K562 (cell line): ENCODE results near the gene LBP. TPM values are rescaled to one million over a fixed set of nuclear protein-coding genes. Genes with fewer than 3 reads are reported as not detected.

Source experiments
- ATAC-seq: fragments of 200-7000 bp; cut with Tn5 transposase; 3 replicates; pipeline ENCODE4 v1.9.1; 2020; ENCODE audit warnings: moderate library complexity
- BruUV-seq: library from RNA; stranded (reverse); fragments of 400-500 nt; replicated peaks from 2 replicates; lab custom pipeline; 2021; lab: Mats Ljungman, UMichigan
- CTCF ChIA-PET: fragments of 300-600 bp; formaldehyde crosslinking; extraction: SDS; loops from one replicate; lab custom pipeline; 2021; ENCODE audit warnings: low intra/inter-chr PET ratio; lab: Yijun Ruan, JAX
- POLR2A ChIA-PET: fragments of 300-600, 350-650 bp; sonication (Branson Sonifier 250); formaldehyde crosslinking; extraction: SDS; loops from one replicate; lab custom pipeline; 2021; ENCODE audit warnings: antibody characterized with exemption, inconsistent platforms; lab: Yijun Ruan, JAX
- DNase-seq, 4 experiments: peaks; one replicate each; pipeline versions ENCODE4 v3.0.0 to v3.0.0-alpha.2; 2011 to 2018; ENCODE audit warnings: low spot score in 3 of 4, mixed read lengths in 3 of 4; ENCODE audit errors: extremely low read depth in 1 of 4
- FAIRE-seq: peaks from 2 replicates; lab custom pipeline; 2011; peaks lifted over from hg19 to GRCh38; lab: Jason Lieb, UNC
- H2AFZ ChIP-seq: 2 replicates; pipeline ENCODE4 v1.6.0; 2011; ENCODE audit warnings: low read depth, low read length, control low read depth, inconsistent platforms
- H3K27ac ChIP-seq: fragments of 200-600 bp; 3 replicates; pipeline ENCODE4 v1.8.0; 2011; ENCODE audit warnings: low read depth, mild to moderate bottlenecking, control low read depth, inconsistent platforms, low read length, moderate library complexity, mixed read lengths; ENCODE audit errors: extremely low read depth
- H3K27me3 ChIP-seq, 2 experiments: fragments of 300-600 bp in 1 of 2; 2 replicates in 1 of 2; 3 replicates in 1 of 2; pipeline versions ENCODE4 v1.6.0 to v1.8.0; 2011; ENCODE audit warnings: inconsistent platforms in 2 of 2, low read length in 2 of 2, mild to moderate bottlenecking in 1 of 2, mixed read lengths in 1 of 2, moderate library complexity in 1 of 2; ENCODE audit not compliant: control insufficient read depth in 2 of 2, insufficient read depth in 2 of 2
- H3K36me3 ChIP-seq: fragments of 300-600 bp; 3 replicates; pipeline ENCODE4 v1.8.0; 2011; ENCODE audit warnings: mild to moderate bottlenecking, low read length, inconsistent platforms; ENCODE audit not compliant: control insufficient read depth, insufficient read depth
- H3K4me1 ChIP-seq, 2 experiments: fragments of 200-600 bp in 1 of 2; replicated peaks in 1 of 2; 2 replicates in 1 of 2; 3 replicates in 1 of 2; pipeline versions ENCODE4 v1.5.1 to v1.8.0; 2011; ENCODE audit warnings: inconsistent platforms in 2 of 2, low read length in 2 of 2, mild to moderate bottlenecking in 1 of 2, mixed read lengths in 1 of 2, moderate library complexity in 1 of 2; ENCODE audit not compliant: control insufficient read depth in 2 of 2, insufficient read depth in 2 of 2
- H3K4me2 ChIP-seq: 2 replicates; pipeline ENCODE4 v1.6.1; 2011; ENCODE audit warnings: low read length, control low read depth, inconsistent platforms, mixed read lengths; ENCODE audit not compliant: insufficient read depth
- H3K4me3 ChIP-seq: fragments of 200-600 bp; sonication (generic), shearing (Covaris generic); 2 replicates; pipeline ENCODE4 v1.5.1; 2016; ENCODE audit warnings: control low read depth, inconsistent platforms
- H3K79me2 ChIP-seq: fragments of 200-600 bp; 3 replicates; pipeline ENCODE4 v1.8.0; 2011; ENCODE audit warnings: low read length, inconsistent platforms; ENCODE audit not compliant: control insufficient read depth, insufficient read depth
- H3K9ac ChIP-seq, 2 experiments: 2 replicates each; pipeline versions ENCODE4 v1.6.0 to v1.6.1; 2011; ENCODE audit warnings: low read depth in 2 of 2, low read length in 2 of 2, control low read depth in 1 of 2, inconsistent platforms in 1 of 2, mild to moderate bottlenecking in 1 of 2, mixed read lengths in 1 of 2; ENCODE audit not compliant: insufficient read depth in 1 of 2
- H3K9me1 ChIP-seq: one replicate; pipeline ENCODE4 v1.6.0; 2011; ENCODE audit warnings: inconsistent platforms, mild to moderate bottlenecking, low read length, moderate library complexity; ENCODE audit not compliant: control insufficient read depth, insufficient read depth
- H3K9me3 ChIP-seq: replicated peaks from 2 replicates; pipeline ENCODE4 v1.5.1; 2011; ENCODE audit warnings: low read depth, low read length, inconsistent platforms; ENCODE audit not compliant: control insufficient read depth, insufficient read depth
- H4K20me1 ChIP-seq: replicated peaks from 2 replicates; pipeline ENCODE4 v1.6.1; 2011; ENCODE audit warnings: low read length, inconsistent platforms, mixed read lengths; ENCODE audit not compliant: control insufficient read depth, insufficient read depth
- BCOR ChIP-seq: fragments of 450-650 bp; IDR thresholded peaks from 2 replicates; pipeline ENCODE4 v1.6.1; 2016
- CBFA2T3 ChIP-seq: fragments of 450-650 bp; IDR thresholded peaks from 2 replicates; pipeline ENCODE4 v1.6.1; 2017
- CREBBP ChIP-seq: IDR thresholded peaks from one replicate; pipeline ENCODE4 v1.6.1; 2012; ENCODE audit warnings: low read depth, mild to moderate bottlenecking, control low read depth, inconsistent platforms, low read length
- EGR1 ChIP-seq: fragments of 450-650 bp; conservative IDR thresholded peaks from 2 replicates; pipeline ENCODE4 v1.6.1; 2017; ENCODE audit warnings: mild to moderate bottlenecking
- ELK1 ChIP-seq: sonication (generic); formaldehyde crosslinking; IDR thresholded peaks from 2 replicates; pipeline ENCODE4 v1.8.1; 2022; ENCODE audit warnings: missing genetic modification reagents
- FOXJ3 ChIP-seq: sonication (generic); formaldehyde crosslinking; IDR thresholded peaks from 2 replicates; pipeline ENCODE4 v1.4.0; 2020; ENCODE audit warnings: mild to moderate bottlenecking, missing genetic modification reagents
- FOXP4 ChIP-seq: sonication (generic); formaldehyde crosslinking; IDR thresholded peaks from 2 replicates; pipeline ENCODE4 v1.8.0; 2022; ENCODE audit warnings: mild to moderate bottlenecking, missing genetic modification reagents, borderline replicate concordance
- KLF13 ChIP-seq: fragments of 450-650 bp; IDR thresholded peaks from 2 replicates; pipeline ENCODE4 v1.6.1; 2016; ENCODE audit warnings: missing genetic modification characterization, low read depth, mild to moderate bottlenecking, missing compliant biosample characterization, moderate library complexity, borderline replicate concordance
- LCOR ChIP-seq: sonication (generic); formaldehyde crosslinking; IDR thresholded peaks from 2 replicates; pipeline ENCODE4 v1.8.0; 2022; ENCODE audit warnings: mild to moderate bottlenecking, missing genetic modification reagents
- MED1 ChIP-seq: sonication (generic); formaldehyde crosslinking; IDR thresholded peaks from 2 replicates; pipeline ENCODE4 v1.8.1; 2023; ENCODE audit warnings: missing genetic modification reagents, borderline replicate concordance
- MTF1 ChIP-seq: fragments of 250-450 bp; sonication (Bioruptor Pico); IDR thresholded peaks from 2 replicates; pipeline ENCODE4 v1.9.0; 2021; ENCODE audit warnings: moderate library complexity, mild to moderate bottlenecking, inconsistent platforms, borderline replicate concordance
- NFIX ChIP-seq: fragments of 250-450 bp; sonication (Bioruptor Pico); IDR thresholded peaks from 2 replicates; pipeline ENCODE4 v1.4.0; 2020; ENCODE audit warnings: low read depth, mild to moderate bottlenecking, moderate library complexity
- PTRF ChIP-seq: fragments of 450-650 bp; IDR thresholded peaks from 2 replicates; pipeline ENCODE4 v1.6.1; 2016; ENCODE audit warnings: mild to moderate bottlenecking, missing genetic modification characterization, missing compliant biosample characterization
- RNF2 ChIP-seq: sonication (generic); IDR thresholded peaks from 2 replicates; pipeline ENCODE4 v1.6.1; 2016
- RUNX1 ChIP-seq: sonication (generic); IDR thresholded peaks from 2 replicates; pipeline ENCODE4 v1.6.1; 2016; ENCODE audit warnings: antibody characterized with exemption, low read depth
- SIRT6 ChIP-seq: IDR thresholded peaks from one replicate; pipeline ENCODE4 v1.6.1; 2012; ENCODE audit warnings: low read depth, mild to moderate bottlenecking, control low read depth, inconsistent platforms, low read length, moderate library complexity
- SMC3 ChIP-seq: conservative IDR thresholded peaks from 2 replicates; pipeline ENCODE4 v1.6.1; 2011; ENCODE audit warnings: low read depth, low read length, improper control_type of control experiment; ENCODE audit not compliant: insufficient read depth
- SUPT5H ChIP-seq: fragments of 450-650 bp; IDR thresholded peaks from 2 replicates; pipeline ENCODE4 v1.6.1; 2016
- ZNF280B ChIP-seq: fragments of 250-450 bp; sonication (Bioruptor Pico); IDR thresholded peaks from 2 replicates; pipeline ENCODE4 v1.5.1; 2021; ENCODE audit warnings: mild to moderate bottlenecking
- WGBS: fragments of 100-300 bp; shearing (Covaris generic); methylation state at CpG from one replicate; pipeline ENCODE4 v1.1.6; 2016; ENCODE audit warnings: low coverage, mixed read lengths; ENCODE audit not compliant: insufficient coverage; ENCODE audit errors: missing lambda C conversion rate; 5-methylcytosine and 5-hydroxymethylcytosine counted together
- in situ Hi-C: fragments of 300-500 bp; cut with MboI; formaldehyde crosslinking; loops from 4 replicates; pipeline ENCODE4 v1.15.0; 2018; ENCODE audit warnings: inconsistent platforms, mixed read lengths
- intact Hi-C: fragments of 100-400 bp; cut with micrococcal nuclease; formaldehyde crosslinking; loops from 2 replicates; pipeline ENCODE4 v1.14.2; 2022
- polyA plus RNA-seq, 8 experiments: library from polyadenylated mRNA; depleted of rRNA in 4 of 8; stranded (reverse) in 5 of 8; unstranded in 3 of 8; fragments of >200 nt; fragmentation: Nextera tagmentation in 2 of 8; fragmentation: Illumina TruSeq in 1 of 8; extraction: Ambion mirVana in 2 of 8; extraction: Trizol in 1 of 8; gene quantifications; 2 replicates each; pipeline versions ENCODE4 v1.2.1 to v1.2.3, GENCODE V29; 2011 to 2014; ENCODE audit warnings: inconsistent platforms in 1 of 8, missing spikeins in 1 of 8
- total RNA-seq, 7 experiments: library from RNA; depleted of rRNA in 6 of 7; stranded (reverse); fragments of >200 nt in 6 of 7; fragmentation: Illumina TruSeq in 2 of 7; extraction: Trizol in 2 of 7; gene quantifications; 2 replicates each; pipeline versions ENCODE4 v1.2.1 to v1.2.3, GENCODE V29; 2011 to 2021; ENCODE audit warnings: low replicate concordance in 1 of 7

Gene LBP
- total and polyA plus RNA-seq, 9 of the 15 experiments (the other 6 are each of a cell fraction or from before 2014, with no cell fraction given): 0.06 to 0.31 (median 0.09) TPM; not detected in 3

- peak; percentile 84 for FAIRE-seq
- 0% methylated on average over 7 of the region's 8 CpGs for WGBS
- Histone ChIP-seq H3K4me3 (no peak overlapping the region), H3K36me3 (no peaks in the 10 kb centered on the region), H3K4me2 (no peak overlapping the region), H3K9ac (no peak overlapping the region), H4K20me1 (no peaks in the 10 kb centered on the region), H3K79me2 (no peaks in the 10 kb centered on the region), H3K27ac (no peak overlapping the region), H2AFZ (no peak overlapping the region), H3K4me1 (peaks cover 0 to 6% of the 10 kb centered on the region in 2 experiments; a peak in 1 of 5 replicates), H3K9me1 (no peaks in the 10 kb centered on the region), H3K27me3 (peaks cover 14 to 34% of the 10 kb centered on the region in 2 experiments; a peak in 4 of 5 replicates), H3K9me3 (0 out of 2 replicates have a peak, but pooled peaks cover 6% of the 10 kb centered on the region)
- peak; percentile 47 to 54 (median 50) for DNase-seq
- CTCF ChIA-PET: no interaction called here
- BruUV-seq: no TSS peak
- ATAC-seq: peak; percentile 90
- intact Hi-C loops (no loop called here), in situ Hi-C loops (no loop called here)
- POLR2A ChIA-PET: interaction anchor here (0.6 to 1.0 kb wide), 2 partner anchors 114 to 952 kb away, joined by 3 to 5 read pairs; no protein-coding TSS in a partner anchor
- TF ChIP-seq CBFA2T3: no peak
- TF ChIP-seq SMC3: peak; percentile 37; the same call in 1 of the 2 replicates
- no peak for TF ChIP-seq SIRT6
- TF ChIP-seq SUPT5H: no peak
- TF ChIP-seq FOXP4: no peak
- TF ChIP-seq PTRF (tag): no peak
- no peak for TF ChIP-seq MTF1 (CRISPR knock-in tag)
- no peak for TF ChIP-seq MED1 (CRISPR knock-in tag)
- TF ChIP-seq LCOR (CRISPR knock-in tag): no peak
- no peak for TF ChIP-seq ZNF280B (CRISPR knock-in tag)
- TF ChIP-seq EGR1: no peak
- no peak for TF ChIP-seq CREBBP
- no peak for TF ChIP-seq FOXJ3 (CRISPR knock-in tag)
- no peak for TF ChIP-seq KLF13
- no peak for TF ChIP-seq BCOR
- TF ChIP-seq NFIX (CRISPR knock-in tag): no peak
- TF ChIP-seq ELK1 (CRISPR knock-in tag): no peak
- no peak for TF ChIP-seq RNF2
- TF ChIP-seq RUNX1: no peak
These were observed 41.3 kb upstream of the LBP start for GRCh38 chr20:38304845-38305447.
